Stimulated activated CD8-positive, alpha-beta memory T cell treated with anti-CD3 and anti-CD28 coated beads, Interleukin-2, amount 100 ng/mL, for 48 hours (primary cell): ENCODE results near the gene MOB1B.
A peak's percentile ranks its signal among the peaks of the same experiment; 100 is the strongest.
"Not testable (repeated sequence)": the region's sequence is repeated elsewhere in the genome, so short reads cannot be mapped to it uniquely, and the experiment has no call there.

Experiments
- DNase-seq, 2 donors: peaks; one replicate each; pipeline ENCODE4 v3.0.0-alpha.2; 2020; ENCODE audit warnings: low read depth in 2 of 2

MOB1B gene

GRCh38 chr4:70956549-70957210 lies 54.5 kb downstream of the MOB1B start:
- DNase-seq: no peak

DNA sequence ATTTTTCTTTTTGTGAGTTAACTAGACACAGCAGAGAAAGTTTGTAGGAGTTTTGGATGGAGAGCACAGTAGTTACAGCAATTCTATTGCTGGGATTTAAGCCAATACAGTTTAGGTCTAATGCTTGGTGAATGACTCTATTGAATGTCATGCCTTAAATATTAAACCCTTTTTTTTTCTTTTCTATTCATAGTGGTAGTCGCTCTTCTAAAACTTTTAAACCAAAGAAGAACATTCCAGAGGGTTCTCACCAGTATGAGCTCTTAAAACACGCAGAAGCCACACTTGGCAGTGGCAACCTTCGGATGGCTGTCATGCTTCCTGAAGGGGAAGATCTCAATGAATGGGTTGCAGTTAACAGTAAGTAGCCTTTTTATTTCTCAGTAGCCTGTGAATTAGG lies 56.5 kb downstream of the MOB1B start:
- DNase-seq: no peak

DNA sequence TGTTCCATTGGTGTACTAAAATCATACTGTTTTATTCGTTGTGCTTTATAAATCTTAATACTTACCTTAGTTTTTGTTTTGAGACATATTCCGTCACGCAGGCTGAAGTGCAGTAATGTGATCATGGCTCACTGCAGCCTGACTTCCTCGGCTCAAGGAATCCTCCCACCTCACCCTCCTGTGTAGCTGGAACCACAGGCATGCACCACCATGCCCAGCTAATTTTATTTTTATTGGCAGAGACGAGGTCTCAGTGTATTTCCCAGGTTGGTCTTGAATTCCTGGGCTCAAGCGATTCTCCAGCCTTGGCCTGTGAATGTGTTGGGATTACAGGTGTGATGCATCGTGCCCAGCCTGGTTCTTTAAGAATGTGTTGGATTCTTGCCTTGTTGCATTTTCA lies 66.9 kb downstream of the MOB1B start:
- no peak for DNase-seq

DNA sequence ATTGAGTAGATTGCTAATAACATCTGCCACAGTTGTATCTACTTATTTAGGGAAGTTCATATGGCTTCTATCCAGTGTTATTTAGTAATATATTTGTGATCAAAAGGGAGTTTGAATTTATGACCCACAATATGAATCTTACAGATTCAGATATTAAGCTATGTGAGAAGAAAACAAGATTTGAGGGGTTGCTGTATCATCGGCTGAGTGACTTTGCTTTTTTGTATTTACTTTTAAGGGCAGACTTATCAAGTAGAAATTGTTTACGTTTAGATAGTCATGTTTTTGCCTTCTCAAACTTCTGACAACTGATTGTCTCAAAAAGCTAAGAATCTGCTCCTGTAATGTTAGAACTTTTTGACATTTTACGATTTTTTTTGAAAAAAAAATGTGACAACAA lies 74.1 kb downstream of the MOB1B start:
- DNase-seq: no peak

- DNase-seq: no peak
Observed at GRCh38 chr4:70979445-70980008, 77.4 kb downstream of the MOB1B start.

GRCh38 chr4:70980196-70980595 lies 78.0 kb downstream of the MOB1B start:
- no peak for DNase-seq

GRCh38 chr4:70984106-70984505 lies 81.9 kb downstream of the MOB1B start:
- DNase-seq: no peak

DNA sequence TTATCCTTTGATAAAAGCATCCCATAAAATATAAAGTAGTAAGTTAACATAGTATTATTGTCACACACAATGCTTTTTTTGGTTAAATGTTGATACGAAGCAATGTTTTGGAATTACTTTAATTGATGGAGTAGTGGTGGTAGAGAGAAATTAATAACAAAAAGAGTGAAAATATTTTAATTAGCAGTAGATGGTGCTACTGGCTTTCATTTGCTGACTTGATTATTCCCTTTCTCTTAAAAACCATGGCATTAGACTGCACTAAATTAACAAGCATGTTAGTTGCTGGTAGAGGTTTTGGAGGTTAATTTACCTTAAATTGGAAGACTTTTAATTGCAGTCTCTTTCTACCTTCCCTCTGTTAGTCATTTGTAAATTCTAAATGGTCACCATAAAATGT lies 82.4 kb downstream of the MOB1B start:
- DNase-seq: no peak

DNA sequence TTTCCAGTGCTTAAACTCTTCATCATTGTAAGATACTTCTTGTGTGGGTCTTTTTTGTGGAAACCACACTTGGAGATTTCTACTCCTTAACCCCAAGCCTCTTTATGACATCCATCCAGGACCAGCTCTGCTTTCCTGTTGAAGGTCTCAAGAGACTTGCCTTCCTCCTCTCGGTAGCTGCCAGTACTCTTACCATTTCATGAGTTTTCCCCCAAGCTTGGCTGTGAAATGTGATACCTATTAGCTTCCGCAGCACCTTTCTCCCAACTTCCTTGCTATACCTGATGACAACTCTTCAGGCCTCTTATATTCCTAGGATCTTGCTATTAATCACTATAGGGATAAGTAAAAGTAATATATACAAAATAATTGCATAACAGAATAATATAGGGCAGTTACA lies 89.4 kb downstream of the MOB1B start:
- no peak for DNase-seq

DNA sequence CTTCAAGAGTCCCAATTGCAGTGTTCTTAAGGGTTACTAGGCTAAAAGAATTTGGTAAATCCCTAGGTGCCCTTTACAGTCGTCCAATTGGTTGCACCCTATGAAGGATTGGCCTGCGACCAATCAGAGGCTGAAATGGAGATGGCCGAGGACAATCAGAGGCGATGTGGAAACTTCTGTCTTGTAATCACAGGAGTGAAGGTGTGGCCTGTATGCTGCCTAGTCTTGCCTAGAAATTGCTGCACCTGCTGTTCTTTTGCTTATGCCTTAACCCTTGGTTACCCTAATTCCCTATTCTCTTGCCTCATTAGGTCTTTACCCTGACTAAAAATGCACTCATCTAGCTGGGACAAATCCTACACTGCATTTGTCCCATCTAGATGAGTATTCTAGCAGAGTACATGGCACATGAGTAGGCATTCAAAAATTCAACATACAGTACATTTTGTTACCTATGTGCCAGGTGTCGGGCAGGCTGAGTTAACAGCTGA lies 90.3 kb downstream of the MOB1B start:
- DNase-seq: no peak

GRCh38 chr4:70993181-70994068 lies 91.3 kb downstream of the MOB1B start, which contains the start of gene DCK:
Gene DCK, plus strand, starts transcription at chr4:70993649. Its CDS starts 187 bp downstream, at chr4:70993836.
- peak; percentile 81 to 84 for DNase-seq

DNA sequence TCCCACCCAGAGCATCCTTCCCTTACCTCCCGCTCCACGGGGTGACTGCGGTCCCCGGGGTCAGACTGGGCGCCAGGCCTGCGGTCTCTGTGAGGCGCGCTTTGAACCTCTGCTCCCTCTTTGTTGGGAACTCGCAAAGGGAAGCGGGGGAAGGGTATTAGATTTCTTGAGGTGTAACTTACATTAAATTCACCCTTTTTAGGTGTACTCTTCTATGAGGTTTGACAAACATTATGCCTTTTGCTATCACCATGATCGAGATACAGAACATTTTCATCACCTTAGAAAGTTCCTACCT lies 91.8 kb downstream of the MOB1B start:
- DNase-seq: no peak

GRCh38 chr4:70994387-70995099 lies 92.4 kb downstream of the MOB1B start:
- no peak for DNase-seq

DNA sequence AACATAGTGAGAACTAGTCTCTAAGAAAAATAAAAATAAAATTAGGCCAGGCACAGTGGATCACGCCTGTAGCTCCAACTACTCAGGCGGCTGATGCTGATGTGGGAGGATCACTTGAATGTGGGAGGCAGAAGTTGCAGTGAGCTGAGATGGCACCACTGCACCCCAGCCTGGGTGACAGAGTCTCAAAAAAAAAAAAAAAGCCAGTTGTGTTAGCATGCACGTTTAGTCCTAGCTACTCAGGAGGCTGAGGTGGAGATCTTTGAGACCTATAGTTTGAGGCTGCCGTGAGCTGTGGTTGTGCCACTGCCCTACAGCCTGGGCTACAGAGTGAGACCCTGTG lies 93.8 kb downstream of the MOB1B start:
- DNase-seq: no peak

- no peak for DNase-seq
Observed at GRCh38 chr4:70997036-70997435, 94.9 kb downstream of the MOB1B start.

GRCh38 chr4:70997546-70997945 lies 95.4 kb downstream of the MOB1B start:
- DNase-seq: no peak

DNA sequence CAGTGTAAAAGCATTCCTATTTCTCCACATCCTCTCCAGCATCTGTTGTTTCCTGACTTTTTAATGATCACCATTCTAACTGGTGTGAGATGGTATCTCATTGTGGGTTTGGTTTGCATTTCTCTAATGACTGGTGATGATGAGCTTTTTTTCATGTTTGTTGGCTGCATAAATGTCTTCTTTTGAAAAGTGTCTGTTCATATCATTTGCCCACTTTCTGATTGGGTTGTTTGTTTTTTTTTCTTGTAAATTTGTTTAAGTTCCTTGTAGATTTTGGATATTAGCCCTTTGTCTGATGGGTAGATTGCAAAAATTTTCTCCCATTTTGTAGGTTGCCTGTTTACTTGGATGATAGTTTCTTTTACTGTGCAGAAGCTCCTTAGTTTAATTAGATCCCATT lies 97.5 kb downstream of the MOB1B start:
- not testable (repeated sequence) for DNase-seq

GRCh38 chr4:71001363-71001762 lies 99.2 kb downstream of the MOB1B start:
- not testable (repeated sequence) for DNase-seq

GRCh38 chr4:71004281-71004851 lies 102.2 kb downstream of the MOB1B start:
- DNase-seq: peak; percentile 20 to 41

- DNase-seq: not testable (repeated sequence)
Observed at GRCh38 chr4:71005025-71005424, 102.9 kb downstream of the MOB1B start.

- DNase-seq: no peak
Observed at GRCh38 chr4:71006203-71006907, 104.2 kb downstream of the MOB1B start.
